NCI-H2029 (cell line): ENCODE measurements around the gene AP1M1.
"Not testable (repeated sequence)": the region's sequence is repeated elsewhere in the genome, so short reads cannot be mapped to it uniquely, and the experiment has no call there.

Experiments
- DNase-seq: peaks from one replicate; lab custom pipeline; 2025; lab: John Stamatoyannopoulos, UW

AP1M1 gene

DNA sequence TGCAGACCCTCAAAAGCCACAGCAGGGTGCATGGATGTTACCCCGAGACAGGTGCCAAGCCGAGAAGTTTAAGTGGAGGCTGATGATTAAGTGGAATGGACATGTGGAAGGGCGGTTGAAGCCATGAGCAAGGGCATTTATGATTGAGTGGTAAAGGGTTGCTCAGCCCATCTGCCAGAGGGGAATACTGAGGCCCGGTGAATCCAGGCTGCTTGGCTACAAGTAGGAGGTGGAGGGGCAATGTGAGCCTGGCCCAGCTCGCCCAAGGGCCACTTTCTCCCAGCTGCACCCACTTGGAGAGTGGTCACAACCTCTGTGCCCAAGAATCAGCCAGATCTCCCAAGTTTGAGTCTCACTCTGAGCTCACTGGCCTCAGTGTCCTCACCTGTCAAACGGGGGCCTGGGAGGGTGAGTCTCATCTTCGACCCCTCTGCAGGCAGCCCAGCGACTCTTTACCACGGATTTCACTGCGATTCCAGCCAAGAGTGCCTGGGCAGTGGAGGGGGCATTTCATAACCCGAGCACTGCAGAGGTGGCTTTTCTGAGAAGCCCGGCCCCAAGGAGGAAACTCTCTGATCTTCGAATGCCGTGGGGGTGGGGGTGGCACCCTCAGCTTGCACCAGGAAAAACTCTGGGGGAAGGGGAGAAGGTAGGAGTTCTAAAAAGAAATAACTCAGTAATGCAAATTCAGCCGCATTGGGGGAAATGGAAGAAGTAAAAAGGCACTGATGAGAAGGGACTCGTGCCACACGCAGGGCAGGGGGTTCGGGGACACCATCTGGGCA lies 64.1 kb downstream of the AP1M1 start:
- DNase-seq, result no peak

GRCh38 chr19:16262618-16263017 lies 64.9 kb downstream of the AP1M1 start:
- DNase-seq, result peak; percentile 51

GRCh38 chr19:16263141-16263761 lies 65.5 kb downstream of the AP1M1 start:
- DNase-seq, result no peak

GRCh38 chr19:16265205-16265604 lies 67.5 kb downstream of the AP1M1 start:
- no peak for DNase-seq

GRCh38 chr19:16265890-16266585 lies 68.3 kb downstream of the AP1M1 start:
- no peak for DNase-seq

DNA sequence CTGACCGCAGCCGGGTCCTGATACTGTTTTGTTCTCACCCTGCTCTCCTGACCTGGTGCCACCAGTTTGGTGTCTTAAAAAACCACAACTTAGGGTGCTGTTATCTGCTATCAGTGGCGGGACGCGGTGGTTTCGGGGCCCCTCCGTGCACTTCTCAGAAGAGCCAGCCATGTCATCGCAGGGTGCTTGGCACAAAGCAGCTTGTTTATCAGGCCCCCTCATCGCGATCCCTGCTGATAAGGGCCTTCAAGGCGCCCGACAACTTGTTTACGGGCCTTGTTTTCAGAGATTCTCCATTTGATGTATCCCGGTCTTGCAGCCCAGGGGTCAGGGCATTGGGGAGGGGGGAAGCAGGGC lies 68.9 kb downstream of the AP1M1 start:
- no peak for DNase-seq

DNA sequence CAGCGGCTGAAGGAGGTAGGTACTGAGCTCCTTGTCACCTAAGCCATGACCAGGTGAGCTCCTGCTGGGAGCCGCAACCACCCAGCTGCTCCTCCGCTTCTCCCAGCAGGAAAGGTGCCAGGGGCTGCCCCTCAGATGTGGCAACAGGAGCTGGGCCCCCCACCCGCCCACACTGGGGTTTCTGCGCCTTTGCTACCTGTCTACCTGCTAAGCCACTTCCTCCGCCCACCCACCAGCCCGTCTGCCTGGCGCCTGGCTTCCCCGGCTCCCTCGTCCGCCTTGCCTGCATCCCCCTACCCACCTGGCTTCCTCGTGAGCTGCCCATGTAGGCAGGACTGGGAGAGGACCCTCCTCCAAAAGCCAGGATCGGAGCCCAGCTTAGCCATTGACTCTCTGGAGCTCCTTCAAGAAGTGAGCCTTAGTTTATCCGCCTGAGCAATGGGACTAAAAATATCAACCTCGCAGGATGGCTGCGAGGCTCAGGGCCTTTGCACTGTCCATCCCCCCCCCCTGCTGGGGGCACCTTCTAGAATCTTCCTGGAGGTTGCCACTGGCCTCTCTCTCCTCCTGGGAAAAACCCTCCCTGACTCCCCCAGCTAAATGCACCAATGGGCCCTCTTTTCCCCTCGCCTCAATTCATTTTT lies 71.1 kb downstream of the AP1M1 start:
- DNase-seq, result no peak

DNA sequence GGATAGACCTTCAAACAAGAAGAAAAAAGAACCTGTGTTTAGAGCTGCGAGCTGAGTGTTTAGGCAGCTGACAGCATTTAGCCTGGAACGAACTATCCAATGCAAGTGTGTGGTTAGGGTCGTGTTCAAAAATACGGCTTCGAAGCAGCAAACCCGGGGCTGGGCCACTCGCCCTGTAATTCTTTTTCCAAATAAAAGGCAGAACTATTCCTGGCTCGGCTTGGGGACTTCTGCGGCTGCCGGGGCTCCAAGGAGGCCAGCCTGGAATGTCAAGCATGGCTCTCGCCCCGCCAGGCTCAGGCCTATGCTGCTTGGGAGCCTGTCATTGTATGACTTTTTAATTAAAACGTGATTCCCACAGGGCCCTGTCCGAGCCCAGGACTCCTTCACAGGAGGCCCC lies 75.2 kb downstream of the AP1M1 start:
- no peak for DNase-seq

GRCh38 chr19:16274447-16274846 lies 76.7 kb downstream of the AP1M1 start:
- DNase-seq, result no peak

GRCh38 chr19:16280306-16280705 lies 82.6 kb downstream of the AP1M1 start:
- DNase-seq, result no peak

GRCh38 chr19:16281743-16282142 lies 84.0 kb downstream of the AP1M1 start:
- DNase-seq, result no peak

- no peak for DNase-seq
Observed at GRCh38 chr19:16283210-16284061, 85.7 kb downstream of the AP1M1 start.

GRCh38 chr19:16284505-16284904 lies 86.8 kb downstream of the AP1M1 start:
- DNase-seq, result no peak

GRCh38 chr19:16285079-16285478 lies 87.4 kb downstream of the AP1M1 start:
- not testable (repeated sequence) for DNase-seq

DNA sequence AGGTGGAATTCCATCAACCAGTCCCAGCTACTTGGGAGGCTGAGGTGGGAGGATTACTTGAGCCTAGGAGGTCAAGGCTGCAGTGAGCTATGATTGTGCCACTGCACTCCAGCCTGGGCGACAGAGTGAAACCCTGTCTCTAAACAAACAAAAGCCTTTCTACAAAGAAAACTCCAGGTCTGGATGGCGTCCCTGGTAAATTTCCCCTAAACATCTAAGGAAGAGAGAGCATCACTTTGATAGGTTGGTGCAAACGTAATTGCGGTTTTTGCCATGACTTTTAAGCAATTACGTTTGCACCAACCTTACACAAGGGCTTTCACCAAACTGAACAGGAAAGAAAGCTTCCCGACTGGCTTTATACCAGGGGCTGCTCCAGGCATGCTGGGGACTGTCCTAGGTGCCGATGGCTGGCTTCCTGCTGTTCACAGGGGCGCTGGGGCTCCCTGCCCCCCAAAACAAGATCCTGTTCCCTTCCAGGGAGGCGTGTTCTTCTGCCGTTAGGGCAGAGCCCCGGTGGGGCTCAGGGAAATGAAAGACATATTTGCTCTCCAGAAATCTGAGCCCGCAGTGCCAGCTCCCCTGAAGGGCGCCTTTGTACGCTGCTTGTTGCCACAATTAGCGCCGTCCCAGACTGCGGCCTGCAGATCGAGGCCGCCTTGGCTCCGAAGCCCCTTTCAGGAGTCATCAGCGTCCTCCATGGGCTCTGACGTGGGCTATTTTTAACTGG lies 88.2 kb downstream of the AP1M1 start:
- peak; percentile 18 for DNase-seq

DNA sequence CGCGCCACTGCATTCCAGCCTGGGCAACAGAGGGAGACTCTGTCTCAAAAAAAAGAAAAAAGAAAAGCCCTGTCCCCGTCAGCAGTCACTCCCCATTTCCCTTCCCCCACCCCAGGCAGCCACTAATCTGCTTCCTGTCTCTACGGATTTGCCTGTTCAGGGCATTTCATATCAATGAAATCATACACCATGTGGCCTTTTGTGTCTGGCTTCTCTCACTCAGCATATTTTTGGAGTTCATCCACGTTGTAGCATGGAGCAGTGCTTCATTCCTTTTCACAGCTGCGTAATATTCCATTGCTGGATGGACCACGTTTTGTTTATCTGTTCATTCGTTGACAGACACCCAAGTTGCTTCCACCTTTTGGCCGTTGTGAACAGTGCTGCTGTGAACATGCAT lies 90.8 kb downstream of the AP1M1 start:
- DNase-seq, result no peak

GRCh38 chr19:16289594-16289993 lies 91.9 kb downstream of the AP1M1 start:
- DNase-seq, result no peak

DNA sequence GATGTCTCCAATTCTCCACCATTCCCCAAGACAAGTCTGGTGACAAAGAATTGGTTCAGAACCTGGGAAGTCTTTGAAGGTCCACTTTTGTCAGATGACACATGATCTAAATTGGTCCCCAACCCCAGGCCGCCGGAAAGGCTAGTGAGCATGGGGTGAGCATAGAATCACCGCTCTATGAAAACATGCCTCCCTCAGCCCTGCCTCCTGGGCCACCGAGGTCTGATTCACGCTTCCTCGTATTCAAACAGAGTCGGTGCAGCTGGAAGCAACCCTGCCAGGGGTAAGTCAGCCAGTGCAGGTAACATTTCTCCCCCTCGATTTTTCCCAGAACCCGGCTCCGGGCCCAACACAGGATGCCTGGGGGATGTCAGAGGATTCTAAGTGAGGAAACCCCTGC lies 93.0 kb downstream of the AP1M1 start:
- DNase-seq, result no peak

- DNase-seq, result no peak
Observed at GRCh38 chr19:16293118-16294091, 95.7 kb downstream of the AP1M1 start.

DNA sequence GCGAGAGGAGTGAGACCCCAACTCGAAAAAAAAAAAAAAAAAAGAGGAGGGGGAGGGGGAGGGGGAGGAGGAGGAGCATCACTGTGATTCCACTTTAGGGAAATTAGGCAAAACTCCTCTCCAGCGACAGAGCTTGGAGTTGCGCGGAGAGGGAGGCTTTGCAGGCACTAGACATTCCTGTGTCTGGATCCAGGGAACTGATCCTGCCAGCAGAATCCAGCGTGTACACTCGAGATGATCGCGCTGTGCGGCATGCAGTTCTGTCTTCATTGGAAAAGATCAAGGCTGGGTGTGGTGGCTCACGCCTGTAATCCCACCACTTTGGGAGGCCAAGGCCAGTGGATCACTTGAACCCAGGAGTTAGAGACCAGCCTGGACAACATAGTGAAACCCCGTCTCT lies 97.3 kb downstream of the AP1M1 start:
- no peak for DNase-seq
